ENCODE results near the gene RGMA.

Gene RGMA

DNA sequence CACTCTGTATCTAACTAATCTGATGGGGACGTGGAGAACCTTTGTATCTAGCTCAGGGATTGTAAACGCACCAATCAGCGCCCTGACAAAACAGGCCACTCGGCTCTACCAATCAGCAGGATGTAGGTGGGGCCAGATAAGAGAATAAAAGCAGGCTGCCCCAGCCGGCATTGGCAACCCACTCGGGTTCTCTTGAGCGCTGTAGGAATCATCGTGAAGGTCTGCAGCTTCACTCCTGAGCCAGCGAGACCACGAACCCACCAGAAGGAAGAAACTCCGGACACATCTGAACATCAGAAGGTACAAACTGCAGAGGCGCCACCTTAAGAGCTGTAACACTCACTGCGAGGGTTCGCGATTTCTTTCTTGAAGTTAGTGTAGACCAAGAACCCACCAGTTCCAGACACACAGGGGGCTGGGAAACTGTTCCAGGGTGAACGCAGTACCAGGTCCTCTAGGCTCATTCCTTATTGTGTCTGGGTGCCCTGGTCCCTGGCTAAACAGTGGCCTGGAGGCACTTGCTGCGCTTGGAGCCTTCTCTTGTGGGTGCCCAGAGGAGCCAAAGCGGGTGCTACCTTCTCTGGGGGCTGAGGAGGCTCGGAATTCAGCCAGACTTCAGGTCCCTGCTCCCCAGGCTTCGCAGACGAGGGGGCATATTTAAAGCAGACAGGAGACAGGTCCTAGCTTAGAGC lies 56.4 kb downstream of the RGMA start:
- peak in 1 of 2 donors; percentile 8 for DNase-seq

DNA sequence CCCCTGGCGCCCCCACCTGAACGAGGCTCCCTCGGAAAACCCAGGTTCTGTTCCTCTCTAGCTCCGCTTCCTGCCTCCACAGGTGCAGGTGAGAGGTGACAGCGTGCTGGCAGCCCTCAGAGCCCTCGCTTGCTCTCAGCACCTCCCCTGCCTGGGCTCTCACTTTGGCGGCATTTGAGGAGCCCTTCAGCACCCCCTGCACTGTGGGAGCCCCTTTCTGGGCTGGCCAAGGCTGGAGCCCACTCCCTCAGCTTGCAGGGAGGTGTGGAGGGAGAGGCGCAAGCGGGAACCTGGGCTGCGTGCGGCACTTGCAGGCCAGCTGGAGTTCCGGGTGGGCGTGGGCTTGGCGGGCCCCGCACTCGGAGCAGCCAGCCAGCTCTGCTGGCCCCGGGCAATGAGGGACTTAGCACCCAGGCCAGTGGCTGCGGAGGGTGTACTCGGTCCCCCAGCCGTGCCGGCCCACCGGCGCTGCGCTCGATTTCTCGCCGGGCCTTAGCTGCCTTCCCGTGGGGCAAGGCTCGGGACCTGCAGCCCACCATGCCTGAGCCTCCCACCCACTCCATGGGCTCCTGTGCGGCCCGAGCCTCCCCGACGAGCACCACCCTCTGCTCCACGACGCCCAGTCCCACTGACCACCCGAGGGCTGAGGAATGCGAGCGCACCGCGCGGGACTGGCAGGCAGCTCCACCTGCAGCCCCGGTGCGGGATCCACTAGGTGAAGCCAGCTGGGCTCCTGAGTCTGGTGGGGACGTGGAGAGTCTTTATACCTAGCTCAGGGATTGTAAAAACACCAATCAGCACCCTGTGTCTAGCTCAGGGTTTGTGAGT lies 57.2 kb downstream of the RGMA start:
- peak in 1 of 2 donors; percentile 7 for DNase-seq

DNA sequence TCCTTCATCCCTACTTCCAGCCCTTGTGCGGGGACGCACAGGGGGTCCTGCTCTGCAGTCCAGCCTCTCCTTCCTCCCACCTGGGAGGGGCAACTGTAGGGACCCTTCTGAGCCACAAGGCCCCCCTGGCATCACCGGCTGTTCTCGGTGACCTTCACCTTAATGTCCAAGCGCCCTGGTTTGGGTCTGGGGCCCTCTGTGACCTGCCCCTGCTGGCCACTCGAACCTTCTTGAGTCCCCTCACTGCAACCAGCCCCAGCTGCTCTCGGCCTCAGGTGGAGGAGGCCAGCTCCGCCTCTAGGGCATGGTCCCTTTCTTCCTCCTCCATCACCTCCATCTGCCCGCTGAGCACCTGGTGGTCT lies 57.9 kb downstream of the RGMA start:
- no peak for DNase-seq

DNA sequence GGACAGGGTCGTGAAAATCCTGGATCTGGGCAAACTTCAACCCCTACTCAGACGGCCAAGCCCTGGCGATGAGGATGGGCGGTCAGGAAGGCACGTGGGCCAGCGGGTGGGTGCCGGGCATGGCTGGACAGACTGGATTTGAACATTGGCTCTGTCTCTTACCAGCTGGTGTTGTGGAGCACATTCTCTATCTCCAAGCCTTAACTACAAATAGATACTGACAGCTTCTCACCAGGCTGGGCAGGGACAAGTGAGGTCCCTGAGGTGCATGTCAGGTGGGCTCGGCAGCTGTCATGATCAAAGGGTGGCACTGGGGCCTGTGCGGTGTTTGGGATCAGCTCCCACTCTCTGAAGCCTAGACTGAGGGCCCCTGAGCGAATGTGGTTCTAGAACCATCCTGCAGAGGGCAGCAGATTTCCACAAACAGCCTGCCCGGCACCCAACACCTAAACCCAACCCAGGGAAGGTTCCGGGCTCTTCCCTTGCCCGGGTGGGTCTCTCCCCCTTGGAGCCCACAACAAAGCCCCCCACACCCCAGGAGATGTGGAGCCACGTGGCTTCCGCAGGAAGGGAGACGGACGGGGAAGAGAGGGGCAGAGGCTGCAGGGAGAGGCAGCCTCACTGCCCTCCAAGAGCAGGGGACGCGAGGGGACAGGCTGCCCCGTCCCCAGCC lies 58.4 kb downstream of the RGMA start:
- peak; percentile 63 to 70 for DNase-seq

- DNase-seq = no peak
Measured at GRCh38 chr15:93029836-93030429, 59.1 kb downstream of the RGMA start.

GRCh38 chr15:93029214-93029835 lies 59.7 kb downstream of the RGMA start:
- DNase-seq = no peak

- peak in 1 of 2 donors; percentile 55 for DNase-seq
Measured at GRCh38 chr15:93028632-93029213, 60.3 kb downstream of the RGMA start.

DNA sequence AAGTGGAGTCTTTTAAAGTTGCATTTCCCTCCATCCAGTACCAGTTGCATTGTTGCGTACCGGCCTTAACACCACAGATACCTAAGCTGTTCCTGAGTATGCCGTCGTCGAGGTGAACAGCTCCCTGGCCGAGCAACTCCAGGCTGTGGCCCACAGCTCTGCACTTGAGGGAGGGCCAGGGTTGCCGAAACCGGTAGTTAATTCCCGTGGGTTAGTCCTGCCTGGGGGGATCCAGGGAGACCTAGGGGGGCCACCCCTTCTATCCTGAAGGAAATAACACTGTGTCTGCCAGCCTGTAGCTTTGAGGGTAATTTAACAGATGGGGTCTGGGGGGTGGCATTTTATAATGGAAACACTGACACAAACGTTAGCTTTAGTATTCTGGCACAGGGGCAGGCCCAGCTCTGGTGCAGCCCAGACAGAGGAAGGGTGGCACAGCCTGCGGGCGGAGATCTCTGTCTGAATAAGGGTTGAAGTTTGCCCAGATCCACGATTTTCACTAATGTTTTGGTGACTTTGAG lies 60.8 kb downstream of the RGMA start:
- no peak for DNase-seq

DNA sequence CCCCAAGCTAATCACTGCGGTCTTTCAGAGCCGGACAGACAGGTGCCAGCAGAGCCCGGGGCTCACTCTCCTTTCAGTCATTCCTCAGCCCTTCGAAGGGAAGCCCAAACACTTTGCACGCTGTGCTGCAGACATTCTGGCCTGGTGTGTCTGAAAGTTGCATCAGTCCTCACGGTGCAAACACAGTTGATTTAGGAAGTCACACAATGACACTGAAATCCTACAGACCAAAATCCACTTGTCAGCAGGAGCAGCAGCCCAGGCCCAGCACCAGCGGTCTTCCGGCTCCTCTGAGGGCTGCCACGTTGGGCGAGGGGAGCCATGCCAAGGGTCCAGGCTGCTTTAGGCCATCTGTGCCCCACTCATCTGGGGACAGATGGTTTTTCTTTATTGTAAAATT lies 61.6 kb downstream of the RGMA start:
- no peak for DNase-seq

- DNase-seq = no peak
Measured at GRCh38 chr15:93026380-93026817, 62.6 kb downstream of the RGMA start.

GRCh38 chr15:93025625-93025982 lies 63.4 kb downstream of the RGMA start:
- DNase-seq = no peak

GRCh38 chr15:93024716-93025624 lies 64.0 kb downstream of the RGMA start:
- no peak for DNase-seq

GRCh38 chr15:93024293-93024692 lies 64.7 kb downstream of the RGMA start:
- DNase-seq = no peak

GRCh38 chr15:93020976-93021772 lies 67.8 kb downstream of the RGMA start:
- DNase-seq = no peak

DNA sequence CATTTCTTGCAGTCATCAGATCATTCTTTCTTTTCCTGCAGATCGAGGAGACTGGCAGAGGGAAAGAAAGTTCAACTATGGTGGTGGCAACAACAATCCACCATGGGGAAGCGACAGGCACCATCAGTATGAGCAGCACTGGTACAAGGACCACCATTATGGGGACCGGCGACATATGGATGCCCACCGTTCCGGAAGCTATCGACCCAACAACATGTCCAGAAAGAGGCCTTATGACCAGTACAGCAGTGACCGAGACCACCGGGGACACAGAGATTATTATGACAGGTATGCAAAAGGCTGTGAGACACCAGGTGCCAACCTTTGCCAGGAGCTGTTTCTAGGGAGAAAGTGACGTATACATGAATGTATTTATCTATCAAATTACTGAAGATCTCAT lies 69.0 kb downstream of the RGMA start:
- DNase-seq = no peak

GRCh38 chr15:93019090-93019489 lies 69.9 kb downstream of the RGMA start:
- DNase-seq = no peak

DNA sequence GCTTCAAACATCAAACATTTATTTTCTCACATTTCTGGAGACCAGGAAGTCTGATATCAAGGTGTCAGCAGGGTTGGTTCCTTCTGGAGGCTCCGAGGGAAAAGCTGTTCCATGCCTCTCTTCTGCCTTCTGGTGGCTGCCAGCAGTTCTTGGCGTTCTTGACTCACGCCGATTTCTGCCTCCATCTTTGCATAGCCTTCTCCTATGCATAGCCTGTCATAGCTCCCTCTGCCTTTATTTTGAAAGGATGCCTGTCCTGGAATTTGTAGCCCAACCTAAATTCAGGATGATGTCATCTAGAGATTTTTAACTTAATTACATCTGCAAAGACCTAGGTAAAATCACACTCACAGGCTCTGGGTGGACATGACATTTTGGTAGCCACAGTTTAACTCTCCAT lies 70.4 kb downstream of the RGMA start:
- DNase-seq = no peak

DNA sequence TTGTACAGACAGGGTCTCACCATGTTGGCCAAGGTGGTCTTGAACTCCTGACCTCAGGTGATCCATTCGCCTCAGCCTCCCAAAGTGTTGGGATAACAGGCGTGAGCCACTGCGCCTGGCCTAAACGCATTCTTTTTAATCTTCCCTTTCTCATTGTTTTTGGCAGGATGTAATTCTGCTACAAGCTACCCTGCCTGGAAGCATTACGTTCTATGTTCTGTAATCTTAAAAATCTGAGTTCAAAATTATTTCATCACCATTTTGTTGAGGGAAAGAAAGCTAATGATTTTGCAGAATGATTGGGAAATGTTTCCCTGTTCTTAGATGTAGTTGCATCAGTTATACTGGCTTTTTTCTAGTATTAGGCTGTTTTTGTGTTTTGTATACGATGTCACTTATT lies 71.5 kb downstream of the RGMA start:
- DNase-seq = no peak

GRCh38 chr15:93012786-93013185 lies 76.2 kb downstream of the RGMA start:
- no peak for DNase-seq

DNA sequence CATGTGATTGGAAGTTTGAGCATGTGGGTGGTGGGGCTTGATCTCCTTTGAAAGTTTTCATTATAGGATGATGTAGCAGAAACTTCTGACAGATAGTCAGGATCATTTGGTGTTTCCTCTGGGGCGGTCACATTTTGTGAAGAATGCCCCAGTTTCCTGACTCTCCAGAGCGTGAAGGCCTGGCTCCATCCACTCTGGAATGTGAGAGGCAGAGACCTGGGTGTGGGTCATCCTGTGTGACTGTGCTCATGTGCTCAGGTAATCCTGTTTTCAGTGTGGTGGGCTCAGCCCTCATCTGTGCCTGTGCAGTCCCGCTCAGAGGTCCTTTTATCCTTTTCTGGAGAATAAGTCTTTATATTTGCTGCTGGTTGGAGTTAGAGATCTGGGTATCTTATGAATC lies 81.0 kb downstream of the RGMA start:
- no peak for DNase-seq
